ENCODE data around the gene TRIM10. TPM values are rescaled to one million over a fixed set of nuclear protein-coding genes. Genes with fewer than 3 reads are reported as not detected.

TRIM10 gene
- total and polyA plus RNA-seq, 2 donors (not counting 1 experiment from before 2014, with no cell fraction given) = not detected

- WGBS (ENCODE audit: insufficient coverage) = no CpG with 5 or more reads among the region's 4 CpGs
- intact Hi-C loops (cut with micrococcal nuclease) = no loop called here
- H3K79me2 ChIP-seq (ENCODE audit: control insufficient read depth, insufficient read depth, low read length) = peaks cover 88% of the 10 kb centered on the region
- ChIA-PET POLR2A (no interaction called here), CTCF (no interaction called here)
- peaks cover 0 to 47% of the 10 kb centered on the region in 2 experiments for H3K36me3 ChIP-seq (replicated peaks in 1 of 2; ENCODE audit: control extremely low read depth in 1 of 2, control insufficient read depth in 1 of 2, extremely low read depth in 1 of 2, insufficient read depth in 2 of 2, low read length in 1 of 2)
- H3K4me2 ChIP-seq (replicated peaks; ENCODE audit: low read depth, low read length, poor library complexity, severe bottlenecking) = no peak overlapping the region
- ATAC-seq (ENCODE audit: low read depth) (no peak), DNase-seq (no peak)
- Mint-ChIP-seq H3K27ac (peak overlapping the region; percentile 61), H3K9me3 (ENCODE audit: insufficient read depth) (no peaks in the 10 kb centered on the region), H3K4me3 (no peak overlapping the region), H3K4me1 (peaks cover 53% of the 10 kb centered on the region), H3K27me3 (no peaks in the 10 kb centered on the region)
- no peaks in the 10 kb centered on the region for H3K27me3 ChIP-seq (replicated peaks in 1 of 4; ENCODE audit: control extremely low read depth in 1 of 4, control insufficient read depth in 3 of 4, insufficient read depth in 4 of 4, low read length in 3 of 4)
- TF ChIP-seq CTCF (IDR thresholded peaks at IDR 0.05) = no peak
- TF ChIP-seq EZH2 (IDR thresholded peaks at IDR 0.05; ENCODE audit: borderline replicate concordance, insufficient read depth, low read depth, low read length, poor library complexity, severe bottlenecking) = no peak
- peaks cover 36 to 46% of the 10 kb centered on the region in 2 donors for H3K4me1 ChIP-seq (ENCODE audit: control insufficient read depth in 2 of 2, insufficient read depth in 2 of 2, low read length in 2 of 2)
- peaks cover 76% of the 10 kb centered on the region for H4K20me1 ChIP-seq (ENCODE audit: control insufficient read depth, insufficient read depth, low read length, poor library complexity, severe bottlenecking)
- peak overlapping the region in 1 of 2 donors; percentile 20 for H3K27ac ChIP-seq (ENCODE audit: low read length in 2 of 2)
- no peak overlapping the region for H2AFZ ChIP-seq (ENCODE audit: insufficient read depth, low read depth, low read length, poor library complexity, severe bottlenecking)
- H3K9me3 ChIP-seq (ENCODE audit: control extremely low read depth in 1 of 3, control insufficient read depth in 2 of 3, insufficient read depth in 1 of 3, low read length in 2 of 3) = no peaks in the 10 kb centered on the region
- H3K4me3 ChIP-seq (ENCODE audit: control extremely low read depth in 1 of 5, extremely low read depth in 1 of 5, insufficient read depth in 1 of 5, low read depth in 2 of 5, low read length in 4 of 5) = no peak overlapping the region
- H3K9ac ChIP-seq (ENCODE audit: low read length) = no peak overlapping the region
These were observed 41.4 kb upstream of the TRIM10 start for GRCh38 chr6:30202366-30202765.

- Histone ChIP-seq H3K4me2 (replicated peaks; ENCODE audit: low read depth, low read length, poor library complexity, severe bottlenecking) (peak overlapping the region; percentile 59), H3K27me3 (replicated peaks in 1 of 4; ENCODE audit: control extremely low read depth in 1 of 4, control insufficient read depth in 3 of 4, insufficient read depth in 4 of 4, low read length in 3 of 4) (no peaks in the 10 kb centered on the region), H3K4me3 (ENCODE audit: control extremely low read depth in 1 of 5, extremely low read depth in 1 of 5, insufficient read depth in 1 of 5, low read depth in 2 of 5, low read length in 4 of 5) (peak overlapping the region in 1 of 5 experiments; percentile 3), H3K27ac (ENCODE audit: low read length in 2 of 2) (peak overlapping the region; percentile 48 to 76), H3K36me3 (replicated peaks in 1 of 2; ENCODE audit: control extremely low read depth in 1 of 2, control insufficient read depth in 1 of 2, extremely low read depth in 1 of 2, insufficient read depth in 2 of 2, low read length in 1 of 2) (peaks cover 0 to 62% of the 10 kb centered on the region in 2 experiments), H2AFZ (ENCODE audit: insufficient read depth, low read depth, low read length, poor library complexity, severe bottlenecking) (no peak overlapping the region), H3K9ac (ENCODE audit: low read length) (peak overlapping the region; percentile 28), H4K20me1 (ENCODE audit: control insufficient read depth, insufficient read depth, low read length, poor library complexity, severe bottlenecking) (peaks cover 76% of the 10 kb centered on the region), H3K79me2 (ENCODE audit: control insufficient read depth, insufficient read depth, low read length) (peaks cover 79% of the 10 kb centered on the region), H3K9me3 (ENCODE audit: control extremely low read depth in 1 of 3, control insufficient read depth in 2 of 3, insufficient read depth in 1 of 3, low read length in 2 of 3) (no peaks in the 10 kb centered on the region), H3K4me1 (ENCODE audit: control insufficient read depth in 2 of 2, insufficient read depth in 2 of 2, low read length in 2 of 2) (peaks cover 23 to 31% of the 10 kb centered on the region in 2 donors)
- DNase-seq (peak; percentile 79), ATAC-seq (ENCODE audit: low read depth) (peak; percentile 88)
- peaks cover 38% of the 10 kb centered on the region for H3K4me1 Mint-ChIP-seq
- no peaks in the 10 kb centered on the region for H3K27me3 Mint-ChIP-seq
- H3K9me3 Mint-ChIP-seq (ENCODE audit: insufficient read depth) = no peaks in the 10 kb centered on the region
- peak overlapping the region; percentile 76 for H3K27ac Mint-ChIP-seq
- POLR2A ChIA-PET = no interaction called here
- CTCF ChIA-PET = interaction anchor here (1.0 to 1.3 kb wide), 2 partner anchors 13 to 18 kb away, joined by 3 read pairs; partner anchors contain the start of gene TRIM26
- TF ChIP-seq EZH2 (IDR thresholded peaks at IDR 0.05; ENCODE audit: borderline replicate concordance, insufficient read depth, low read depth, low read length, poor library complexity, severe bottlenecking) (no peak), CTCF (IDR thresholded peaks at IDR 0.05) (no peak)
- WGBS (ENCODE audit: insufficient coverage) = 39% methylated on average over 4 of the region's 6 CpGs
- intact Hi-C loops (cut with micrococcal nuclease) = loop anchor here (1.0 kb wide), 1 partner anchor 12 kb away; no protein-coding TSS in a partner anchor
- H3K4me3 Mint-ChIP-seq = peak overlapping the region; percentile 35
These were observed 39.7 kb upstream of the TRIM10 start for GRCh38 chr6:30200551-30201281.

All from B cell (primary cell).